Measurements from ENCODE around the gene METRN. TPM values are rescaled to one million over a fixed set of nuclear protein-coding genes. Genes with fewer than 3 reads are reported as not detected.

Gene METRN
- total RNA-seq, 4 donors from 2014 or later: 19.1 to 76.5 (median 26.7) TPM

- DNase-seq: peak in 1 of 2 donors; percentile 27
- intact Hi-C loops (cut with DNase I; ENCODE audit: low total_unique reads): no loop called here
- Histone ChIP-seq H3K4me1 (peaks cover 0 to 30% of the 10 kb centered on the region in 2 donors), H3K27ac (peak overlapping the region; percentile 34 to 70), H3K9me3 (no peaks in the 10 kb centered on the region), H3K27me3 (no peaks in the 10 kb centered on the region), H3K4me3 (peak overlapping the region; percentile 46 to 48), H3K36me3 (no peaks in the 10 kb centered on the region)
- TF ChIP-seq CTCF (IDR thresholded peaks at IDR 0.05): no peak
- no peak for TF ChIP-seq POLR2A (IDR thresholded peaks at IDR 0.05)
Observed at GRCh38 chr16:683396-684070, 31.4 kb upstream of the METRN start.

GRCh38 chr16:684071-684794, 30.7 kb upstream of the METRN start, which contains the start of gene JMJD8:
Gene JMJD8, minus strand, starts transcription at chr16:684334. Its CDS starts 15 bp downstream, at chr16:684319.
- no peaks in the 10 kb centered on the region for H3K9me3 ChIP-seq
- DNase-seq: peak; percentile 95 to 97
- H3K27me3 ChIP-seq: no peaks in the 10 kb centered on the region
- no peaks in the 10 kb centered on the region for H3K36me3 ChIP-seq
- intact Hi-C loops (cut with DNase I; ENCODE audit: low total_unique reads): no loop called here
- H3K4me1 ChIP-seq: peaks cover 3 to 37% of the 10 kb centered on the region in 2 donors
- TF ChIP-seq CTCF (IDR thresholded peaks at IDR 0.05) (peak in 1 of 4 experiments; percentile 30), POLR2A (IDR thresholded peaks at IDR 0.05) (peak; percentile 32 to 49)
- peak within 1 kb of the TSS; percentile 34 to 70 for H3K27ac ChIP-seq
- peak within 1 kb of the TSS; percentile 46 to 48 for H3K4me3 ChIP-seq

GRCh38 chr16:684961-685696, 29.8 kb upstream of the METRN start:
- peak in 1 of 2 donors; percentile 43 for DNase-seq
- peak overlapping the region; percentile 46 to 48 for H3K4me3 ChIP-seq

GRCh38 chr16:685967-686366, 29.0 kb upstream of the METRN start:
- TF ChIP-seq POLR2A (IDR thresholded peaks at IDR 0.05): no peak
- no peaks in the 10 kb centered on the region for H3K9me3 ChIP-seq
- no peak for DNase-seq
- H3K4me1 ChIP-seq: peaks cover 7 to 42% of the 10 kb centered on the region in 2 donors
- H3K27me3 ChIP-seq: no peaks in the 10 kb centered on the region
- intact Hi-C loops (cut with DNase I; ENCODE audit: low total_unique reads): no loop called here
- H3K36me3 ChIP-seq: no peaks in the 10 kb centered on the region
- H3K27ac ChIP-seq: no peak overlapping the region
- no peak overlapping the region for H3K4me3 ChIP-seq

More at GRCh38 chr16:684961-685696, 29.8 kb upstream of the METRN start:
- Histone ChIP-seq H3K27ac (peak overlapping the region in 1 of 2 donors; percentile 70), H3K27me3 (no peaks in the 10 kb centered on the region), H3K4me1 (peaks cover 7 to 43% of the 10 kb centered on the region in 2 donors), H3K36me3 (no peaks in the 10 kb centered on the region), H3K9me3 (no peaks in the 10 kb centered on the region)
- no peak for TF ChIP-seq CTCF (IDR thresholded peaks at IDR 0.05)
- no peak for TF ChIP-seq POLR2A (IDR thresholded peaks at IDR 0.05)
- intact Hi-C loops (cut with DNase I; ENCODE audit: low total_unique reads): no loop called here

- H3K27ac ChIP-seq: no peak overlapping the region
- intact Hi-C loops (cut with DNase I; ENCODE audit: low total_unique reads): no loop called here
- H3K27me3 ChIP-seq: no peaks in the 10 kb centered on the region
- H3K4me3 ChIP-seq: no peak overlapping the region
- peaks cover 7 to 35% of the 10 kb centered on the region in 2 donors for H3K4me1 ChIP-seq
- TF ChIP-seq POLR2A (IDR thresholded peaks at IDR 0.05): no peak
- no peak for TF ChIP-seq CTCF (IDR thresholded peaks at IDR 0.05)
- no peak for DNase-seq
- no peaks in the 10 kb centered on the region for H3K9me3 ChIP-seq
- H3K36me3 ChIP-seq: no peaks in the 10 kb centered on the region
Observed at GRCh38 chr16:686459-687260, 28.3 kb upstream of the METRN start.
